CD4-positive, CD25-positive, alpha-beta regulatory T cell (primary cell): ENCODE data around the gene MYH9. TPM values are rescaled to one million over a fixed set of nuclear protein-coding genes. Genes with fewer than 3 reads are reported as not detected.
A peak's percentile ranks its signal among the peaks of the same experiment; 100 is the strongest.
"Not testable (repeated sequence)": the region's sequence is repeated elsewhere in the genome, so short reads cannot be mapped to it uniquely, and the experiment has no call there.

ENCODE experiments used
- ATAC-seq, 2 donors: fragments of 150-1000 bp; cut with Tn5 transposase; one replicate each; pipeline ENCODE4 v1.10.0; 2021; ENCODE audit warnings: low read depth in 2 of 2, moderate number of reproducible peaks in 2 of 2, moderate library complexity in 1 of 2
- DNase-seq, 3 donors: peaks; one replicate each; pipeline versions ENCODE4 v3.0.0 to v3.0.0-alpha.2; 2012 to 2022; ENCODE audit warnings: mixed read lengths in 1 of 3
- H3K27ac ChIP-seq: one replicate; pipeline ENCODE4 v1.7.0; 2013; ENCODE audit warnings: mild to moderate bottlenecking, low read length; ENCODE audit not compliant: insufficient read depth, poor library complexity, severe bottlenecking
- H3K27me3 ChIP-seq: one replicate; pipeline ENCODE4 v1.7.0; 2013; ENCODE audit warnings: low read length; ENCODE audit not compliant: control insufficient read depth, insufficient read depth
- H3K36me3 ChIP-seq: one replicate; pipeline ENCODE4 v1.7.0; 2013; ENCODE audit warnings: mild to moderate bottlenecking, low read length, moderate library complexity; ENCODE audit not compliant: control insufficient read depth, insufficient read depth
- H3K4me1 ChIP-seq: 2 replicates; pipeline ENCODE4 v1.7.0; 2013; ENCODE audit warnings: mild to moderate bottlenecking, low read length; ENCODE audit not compliant: insufficient read depth, control insufficient read depth, poor library complexity, severe bottlenecking
- H3K4me3 ChIP-seq: one replicate; pipeline ENCODE4 v1.7.0; 2013; ENCODE audit warnings: low read depth, mild to moderate bottlenecking, low read length, moderate library complexity
- H3K9me3 ChIP-seq, 2 experiments: 1 replicate in 1 of 2; 2 replicates in 1 of 2; pipeline ENCODE4 v1.7.0; 2013; ENCODE audit warnings: low read length in 2 of 2, mild to moderate bottlenecking in 1 of 2, moderate library complexity in 1 of 2; ENCODE audit not compliant: control insufficient read depth in 2 of 2
- H3K27ac Mint-ChIP-seq, 3 donors: one replicate each; pipeline ENCODE4 v1.8.0; 2020 to 2022; ENCODE audit warnings: mild to moderate bottlenecking in 3 of 3, mixed read lengths in 3 of 3, moderate library complexity in 2 of 3
- H3K27me3 Mint-ChIP-seq: one replicate; pipeline ENCODE4 v1.8.0; 2022; ENCODE audit warnings: mild to moderate bottlenecking, mixed read lengths
- H3K36me3 Mint-ChIP-seq: one replicate; pipeline ENCODE4 v1.8.0; 2020; ENCODE audit warnings: mixed read lengths
- H3K4me1 Mint-ChIP-seq, 4 donors: one replicate each; pipeline ENCODE4 v1.8.0; 2020 to 2022; ENCODE audit warnings: mixed read lengths in 4 of 4, mild to moderate bottlenecking in 1 of 4
- H3K4me3 Mint-ChIP-seq, 4 donors: one replicate each; pipeline ENCODE4 v1.8.0; 2020 to 2022; ENCODE audit warnings: mild to moderate bottlenecking in 4 of 4, mixed read lengths in 4 of 4, moderate library complexity in 3 of 4
- H3K9me3 Mint-ChIP-seq, 7 donors: one replicate each; pipeline ENCODE4 v1.8.0; 2020 to 2022; ENCODE audit warnings: mixed read lengths in 7 of 7, mild to moderate bottlenecking in 3 of 7, moderate library complexity in 2 of 7
- polyA plus RNA-seq, 4 donors: library from polyadenylated mRNA; unstranded; fragments of 300-500 nt; fragmentation: Illumina TruSeq; gene quantifications; one replicate each; pipeline ENCODE4 v1.2.3, GENCODE V29; 2021
- total RNA-seq: library from RNA; stranded (reverse); gene quantifications from one replicate; pipeline ENCODE4 v1.2.3, GENCODE V29; 2022

The MYH9 gene
- total and polyA plus RNA-seq, 5 donors from 2014 or later = 80.0 to 1,341 (median 98.1) TPM

DNA sequence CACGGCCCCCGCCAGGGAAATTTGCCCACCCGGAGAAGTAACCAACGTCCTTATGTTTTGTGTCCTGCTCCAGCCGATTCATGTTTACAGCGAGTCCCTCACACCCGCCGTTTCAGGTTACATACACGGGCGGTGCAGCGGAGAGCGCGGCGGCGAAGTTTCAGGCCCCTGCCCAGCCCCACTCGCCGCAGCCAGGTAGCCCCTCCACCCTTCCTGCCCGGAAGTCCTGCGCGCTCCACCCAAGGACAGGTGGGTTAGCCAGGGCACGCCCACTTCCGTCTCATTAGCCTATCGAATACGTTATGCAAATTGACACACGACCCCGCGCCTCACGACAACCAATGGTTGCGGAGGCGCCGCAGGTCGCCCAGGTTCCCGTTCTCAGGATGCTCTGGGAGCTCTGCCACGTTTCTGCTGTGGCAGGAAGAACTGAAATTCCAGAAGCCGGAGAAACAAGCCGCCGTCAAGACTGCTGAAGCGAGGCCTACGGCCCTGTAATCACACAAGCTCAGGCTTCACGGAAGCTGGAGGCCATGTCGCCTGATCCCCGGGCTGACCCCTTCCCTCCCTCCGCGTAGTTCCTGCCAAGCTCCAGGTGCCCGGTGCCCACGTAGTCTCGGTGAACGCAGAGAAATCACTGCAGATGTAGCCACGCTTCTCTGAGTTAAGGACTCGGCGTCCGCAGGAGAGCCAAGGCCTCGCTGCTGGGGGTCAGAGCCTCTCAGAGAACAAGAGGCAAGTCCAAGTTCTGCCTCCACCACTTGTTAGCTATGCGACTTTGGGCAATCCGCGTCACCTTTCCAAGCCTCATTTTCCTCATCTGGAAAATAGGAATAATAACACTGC is 22.4 kb upstream of the MYH9 start:
- peaks cover 46% of the 10 kb centered on the region for H3K4me1 ChIP-seq
- Mint-ChIP-seq H3K27ac (peak overlapping the region; percentile 4 to 94 (median 92)), H3K4me1 (peaks cover 16 to 63% (median 37%) of the 10 kb centered on the region in 4 donors), H3K9me3 (no peaks in the 10 kb centered on the region), H3K27me3 (no peaks in the 10 kb centered on the region), H3K36me3 (no peaks in the 10 kb centered on the region), H3K4me3 (peak overlapping the region; percentile 76 to 85 (median 81))
- peak overlapping the region; percentile 77 for H3K27ac ChIP-seq
- no peaks in the 10 kb centered on the region for H3K36me3 ChIP-seq
- H3K4me3 ChIP-seq = peak overlapping the region; percentile 47
- DNase-seq (peak; percentile 73 to 90 (median 73)), ATAC-seq (peak; percentile 74 to 77)
- H3K9me3 ChIP-seq = no peaks in the 10 kb centered on the region
- no peaks in the 10 kb centered on the region for H3K27me3 ChIP-seq

DNA sequence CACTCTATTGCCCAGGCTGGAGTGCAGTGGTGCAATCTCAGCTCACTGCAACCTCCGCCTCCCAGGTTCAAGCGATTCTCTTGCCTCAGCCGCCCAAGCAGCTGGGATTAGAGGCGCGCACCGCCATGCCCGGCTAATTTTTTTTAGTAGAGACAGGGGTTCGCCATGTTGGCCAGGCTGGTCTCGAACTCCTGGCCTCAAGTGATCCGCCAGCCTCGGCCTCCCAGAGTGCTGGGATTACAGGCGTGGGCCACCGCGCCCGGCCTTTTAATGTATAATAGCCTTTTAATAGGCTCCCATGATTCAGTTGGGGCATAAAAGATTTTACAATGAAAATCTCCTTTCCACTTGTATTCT is 21.8 kb upstream of the MYH9 start:
- H3K4me1 ChIP-seq = peaks cover 52% of the 10 kb centered on the region
- H3K27me3 Mint-ChIP-seq, H3K36me3 ChIP-seq, DNase-seq, ATAC-seq, H3K9me3 Mint-ChIP-seq, H3K36me3 Mint-ChIP-seq, H3K4me3 ChIP-seq, H3K9me3 ChIP-seq, H3K27me3 ChIP-seq: not testable (repeated sequence)
- peak overlapping the region; percentile 77 for H3K27ac ChIP-seq
- Mint-ChIP-seq H3K4me3 (peak overlapping the region; percentile 76 to 85 (median 81)), H3K27ac (peak overlapping the region; percentile 4 to 94 (median 92)), H3K4me1 (peaks cover 16 to 69% (median 41%) of the 10 kb centered on the region in 4 donors)

DNA sequence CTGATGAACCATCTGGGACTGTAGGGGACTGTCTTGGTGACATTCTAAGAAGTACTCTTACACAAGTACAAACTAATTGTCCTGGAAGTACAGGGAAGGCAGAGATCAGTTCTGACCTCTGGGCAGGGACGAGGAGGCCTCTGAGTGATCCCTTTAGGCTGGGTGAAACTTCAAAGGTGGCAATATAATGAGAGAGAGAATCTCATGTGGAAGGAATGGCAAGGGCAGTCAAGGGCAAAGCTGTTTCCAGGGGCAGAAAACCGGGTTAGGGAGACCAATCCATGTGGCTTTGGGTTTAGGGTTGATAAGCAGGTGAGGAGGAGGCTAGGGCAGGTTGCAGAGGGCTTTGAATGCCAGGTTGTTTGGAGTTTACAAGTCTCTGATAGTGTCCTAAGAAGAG is 21.3 kb upstream of the MYH9 start:
- Histone ChIP-seq H3K4me1 (peaks cover 56% of the 10 kb centered on the region), H3K27me3 (no peaks in the 10 kb centered on the region), H3K36me3 (no peaks in the 10 kb centered on the region), H3K4me3 (no peak overlapping the region), H3K9me3 (no peaks in the 10 kb centered on the region), H3K27ac (peak overlapping the region; percentile 77)
- no peaks in the 10 kb centered on the region for H3K9me3 Mint-ChIP-seq
- DNase-seq (no peak), ATAC-seq (no peak)
- peaks cover 16 to 74% (median 43%) of the 10 kb centered on the region in 4 donors for H3K4me1 Mint-ChIP-seq
- peak overlapping the region; percentile 4 to 92 (median 83) for H3K27ac Mint-ChIP-seq
- H3K36me3 Mint-ChIP-seq = no peaks in the 10 kb centered on the region
- H3K27me3 Mint-ChIP-seq = no peaks in the 10 kb centered on the region
- H3K4me3 Mint-ChIP-seq = peak overlapping the region; percentile 18 to 79 (median 52)

DNA sequence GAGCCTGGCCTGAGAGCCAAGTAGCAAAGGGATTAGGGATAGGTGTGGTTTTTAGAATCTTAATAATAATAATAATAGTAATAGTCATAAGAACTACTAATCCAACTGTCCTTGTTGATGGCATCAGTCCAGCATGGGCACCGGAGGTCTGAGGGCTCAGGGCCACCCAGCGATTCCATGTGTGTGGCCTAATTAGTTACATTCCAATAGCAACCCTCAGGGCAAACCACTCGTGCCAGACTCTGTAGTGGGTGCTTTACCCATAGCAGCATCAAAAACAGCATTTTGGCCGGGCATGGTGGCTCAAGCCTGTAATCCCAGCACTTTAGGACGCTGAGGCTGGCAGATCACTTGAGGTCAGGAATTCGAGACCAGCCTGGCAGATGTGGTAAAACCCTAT is 19.0 kb upstream of the MYH9 start:
- ATAC-seq (no peak), DNase-seq (no peak)
- peaks cover 16 to 67% (median 42%) of the 10 kb centered on the region in 4 donors for H3K4me1 Mint-ChIP-seq
- no peak overlapping the region for H3K4me3 ChIP-seq
- peaks cover 56% of the 10 kb centered on the region for H3K4me1 ChIP-seq
- H3K36me3 ChIP-seq = no peaks in the 10 kb centered on the region
- H3K36me3 Mint-ChIP-seq = no peaks in the 10 kb centered on the region
- no peaks in the 10 kb centered on the region for H3K27me3 Mint-ChIP-seq
- no peak overlapping the region for H3K4me3 Mint-ChIP-seq
- no peaks in the 10 kb centered on the region for H3K27me3 ChIP-seq
- H3K27ac ChIP-seq = peak overlapping the region; percentile 74
- H3K9me3 Mint-ChIP-seq = no peaks in the 10 kb centered on the region
- peak overlapping the region in 2 of 3 donors; percentile 85 to 94 for H3K27ac Mint-ChIP-seq
- H3K9me3 ChIP-seq = no peaks in the 10 kb centered on the region

DNA sequence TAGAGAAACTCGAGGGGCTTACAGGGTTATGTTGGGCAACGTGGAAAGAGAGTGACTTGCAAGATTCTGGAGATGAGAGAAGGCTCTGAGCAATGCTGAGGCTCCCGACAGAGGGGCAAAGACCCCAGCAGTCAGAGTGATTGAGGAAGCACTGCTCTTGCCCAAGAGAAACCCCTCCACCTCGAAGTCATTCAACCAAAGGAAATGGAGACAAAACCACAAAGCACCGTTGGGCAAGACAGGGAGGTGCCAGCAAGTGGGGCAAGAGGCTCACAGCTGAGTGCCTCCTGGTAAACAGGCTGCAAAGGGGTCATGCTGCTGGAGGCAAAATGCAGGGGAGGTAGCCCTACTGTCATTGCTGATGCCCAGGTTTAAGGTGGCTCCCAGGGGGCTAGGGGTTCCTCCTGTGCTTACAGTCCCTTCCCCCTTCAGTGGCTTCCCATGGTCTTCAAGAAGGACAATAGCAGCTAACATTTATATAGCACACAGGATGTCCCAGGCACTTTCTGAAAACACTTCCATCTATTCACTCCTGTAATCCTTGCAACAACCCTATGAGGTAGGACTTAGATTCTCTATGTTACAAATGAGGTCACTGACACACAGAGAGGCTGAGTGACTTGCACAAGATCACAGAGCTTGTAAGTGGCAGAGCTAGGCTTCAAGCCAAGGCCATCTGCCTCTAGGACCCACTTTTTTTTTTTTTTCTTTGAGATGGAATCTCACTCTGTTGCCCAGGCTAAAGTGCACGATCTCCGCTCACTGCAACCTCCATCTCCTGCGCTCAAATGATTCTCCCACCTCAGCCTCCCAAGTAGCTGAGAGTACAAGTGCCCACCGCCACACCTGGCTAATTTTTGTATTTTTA is 18.1 kb upstream of the MYH9 start:
- no peaks in the 10 kb centered on the region for H3K9me3 ChIP-seq
- H3K4me1 Mint-ChIP-seq = peaks cover 16 to 63% (median 42%) of the 10 kb centered on the region in 4 donors
- peak overlapping the region; percentile 83 to 94 (median 85) for H3K27ac Mint-ChIP-seq
- no peaks in the 10 kb centered on the region for H3K36me3 Mint-ChIP-seq
- H3K4me3 Mint-ChIP-seq = peak overlapping the region; percentile 59 to 83 (median 62)
- peak; percentile 47 to 66 for ATAC-seq
- DNase-seq = peak; percentile 11 to 90 (median 63)
- H3K27me3 ChIP-seq = no peaks in the 10 kb centered on the region
- H3K9me3 Mint-ChIP-seq = no peaks in the 10 kb centered on the region
- H3K27me3 Mint-ChIP-seq = no peaks in the 10 kb centered on the region
- H3K4me3 ChIP-seq = peak overlapping the region; percentile 42
- H3K4me1 ChIP-seq = peaks cover 55% of the 10 kb centered on the region
- no peaks in the 10 kb centered on the region for H3K36me3 ChIP-seq
- peak overlapping the region; percentile 74 for H3K27ac ChIP-seq

DNA sequence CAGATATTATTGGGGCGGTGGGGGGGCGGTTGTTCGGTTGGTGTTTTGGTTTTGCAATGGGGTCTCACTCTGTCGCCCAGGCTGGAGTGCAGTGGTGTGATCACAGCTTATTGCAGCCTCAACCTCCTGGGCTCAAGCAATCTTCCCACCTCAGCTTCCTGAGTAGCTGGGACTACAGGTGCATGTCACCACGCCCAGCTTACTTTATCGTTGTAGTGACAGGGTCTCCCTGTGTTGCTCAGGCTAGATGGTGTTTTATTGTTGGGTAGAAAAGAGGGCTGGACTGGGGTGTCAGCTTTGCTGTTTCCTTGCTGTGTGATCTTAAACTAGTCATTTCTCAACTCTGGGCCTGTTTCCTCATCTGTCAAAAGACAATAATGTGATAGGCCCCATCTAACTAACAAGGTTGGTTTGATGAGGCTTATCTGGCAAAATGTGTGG is 17.5 kb upstream of the MYH9 start:
- ATAC-seq (peak; percentile 33 to 49), DNase-seq (peak in 2 of 3 donors; percentile 55 to 85)
- Mint-ChIP-seq H3K4me1 (peaks cover 16 to 57% (median 36%) of the 10 kb centered on the region in 4 donors), H3K27ac (peak overlapping the region; percentile 83 to 94 (median 85)), H3K27me3 (no peaks in the 10 kb centered on the region), H3K36me3 (no peaks in the 10 kb centered on the region), H3K9me3 (no peaks in the 10 kb centered on the region), H3K4me3 (peak overlapping the region; percentile 59 to 83 (median 62))
- Histone ChIP-seq H3K4me1 (peaks cover 48% of the 10 kb centered on the region), H3K4me3 (peak overlapping the region; percentile 42), H3K36me3 (no peaks in the 10 kb centered on the region), H3K27me3 (no peaks in the 10 kb centered on the region), H3K9me3 (no peaks in the 10 kb centered on the region), H3K27ac (peak overlapping the region; percentile 74)

DNA sequence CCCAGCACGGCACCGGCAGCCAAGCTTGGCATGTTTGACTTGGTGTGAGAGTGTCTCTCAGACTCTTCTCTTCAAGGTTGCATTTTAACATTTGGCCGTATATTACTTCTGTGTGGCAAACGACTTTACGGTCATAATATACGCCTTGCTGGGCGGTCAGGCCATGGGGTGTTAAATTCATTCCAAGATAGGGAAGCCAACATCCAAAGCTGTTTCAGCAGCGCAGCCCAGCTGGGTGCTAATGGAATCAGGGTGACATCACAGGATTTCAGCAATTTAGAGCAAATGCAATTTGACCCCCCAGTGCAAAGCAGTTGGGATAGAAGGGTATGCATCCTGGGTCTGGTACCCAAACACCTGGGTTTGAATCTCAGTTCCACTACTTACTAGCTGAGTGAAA is 16.7 kb upstream of the MYH9 start:
- DNase-seq = no peak
- H3K9me3 Mint-ChIP-seq = no peaks in the 10 kb centered on the region
- Histone ChIP-seq H3K27ac (peak overlapping the region; percentile 74), H3K4me1 (peaks cover 44% of the 10 kb centered on the region), H3K4me3 (no peak overlapping the region), H3K27me3 (no peaks in the 10 kb centered on the region), H3K36me3 (no peaks in the 10 kb centered on the region), H3K9me3 (no peaks in the 10 kb centered on the region)
- no peaks in the 10 kb centered on the region for H3K27me3 Mint-ChIP-seq
- no peaks in the 10 kb centered on the region for H3K36me3 Mint-ChIP-seq
- H3K27ac Mint-ChIP-seq = peak overlapping the region; percentile 83 to 94 (median 85)
- ATAC-seq = no peak
- peak overlapping the region in 1 of 4 donors; percentile 33 for H3K4me3 Mint-ChIP-seq
- peaks cover 19 to 52% (median 35%) of the 10 kb centered on the region in 4 donors for H3K4me1 Mint-ChIP-seq
